ENCODE data around the gene PGF.
"Not testable (repeated sequence)": the region's sequence is repeated elsewhere in the genome, so short reads cannot be mapped to it uniquely, and the experiment has no call there.

The PGF gene

DNA sequence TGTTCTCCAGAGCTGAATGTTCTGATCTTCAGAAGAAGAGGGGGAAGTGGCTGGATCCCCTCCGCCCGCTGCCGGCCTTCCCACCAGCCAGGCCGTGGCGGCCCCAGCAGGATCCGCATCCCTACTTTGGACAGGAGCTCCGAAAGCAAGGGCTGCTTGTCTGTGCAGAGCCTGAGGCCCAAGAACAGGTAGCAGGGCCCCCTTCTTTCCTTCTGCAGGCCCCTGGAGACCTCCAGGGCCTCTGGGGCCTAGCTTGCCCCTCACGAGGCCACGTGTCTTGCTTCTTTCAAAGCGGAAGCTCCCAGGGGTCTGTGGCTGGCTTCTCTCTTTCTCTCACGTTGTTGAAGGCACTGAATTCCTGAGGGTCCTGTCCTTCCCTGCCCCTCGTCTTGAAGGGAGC lies 13.2 kb downstream of the PGF start:
- no peak for DNase-seq (ENCODE audit: low read depth)

- peak; percentile 37 for DNase-seq (ENCODE audit: low read depth)
These were observed 13.7 kb downstream of the PGF start for GRCh38 chr14:74941676-74942097.

DNA sequence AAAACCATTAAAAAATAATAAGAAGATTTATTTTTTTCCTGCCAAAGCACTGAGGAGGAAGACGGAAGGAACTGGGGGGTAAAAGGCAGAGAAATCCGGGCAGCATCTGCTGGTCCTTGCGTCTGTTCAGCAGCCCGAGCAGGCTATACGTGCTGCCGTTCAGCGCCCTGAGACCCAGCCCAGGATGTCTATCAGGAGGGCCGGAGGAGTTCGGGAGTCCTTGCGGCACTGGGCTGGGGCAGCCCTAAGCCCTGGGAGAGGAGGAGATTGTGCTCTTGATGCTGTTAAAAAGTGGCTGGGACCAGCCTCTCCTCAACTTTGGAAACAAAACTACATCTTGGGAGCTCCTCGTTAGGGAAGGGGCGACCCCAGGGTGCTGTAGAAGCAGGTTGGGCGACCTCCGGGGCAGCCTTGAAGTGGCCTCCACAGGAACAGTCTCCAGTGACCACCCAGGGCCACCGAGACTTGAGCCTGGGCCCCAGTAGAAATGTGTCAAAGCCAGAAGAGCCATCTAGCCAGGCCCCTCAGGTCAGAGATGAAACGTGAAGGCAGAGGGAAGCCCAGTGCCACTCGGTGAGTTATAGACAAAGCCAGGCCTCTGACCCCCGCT lies 14.3 kb downstream of the PGF start:
- no peak for DNase-seq (ENCODE audit: low read depth)

DNA sequence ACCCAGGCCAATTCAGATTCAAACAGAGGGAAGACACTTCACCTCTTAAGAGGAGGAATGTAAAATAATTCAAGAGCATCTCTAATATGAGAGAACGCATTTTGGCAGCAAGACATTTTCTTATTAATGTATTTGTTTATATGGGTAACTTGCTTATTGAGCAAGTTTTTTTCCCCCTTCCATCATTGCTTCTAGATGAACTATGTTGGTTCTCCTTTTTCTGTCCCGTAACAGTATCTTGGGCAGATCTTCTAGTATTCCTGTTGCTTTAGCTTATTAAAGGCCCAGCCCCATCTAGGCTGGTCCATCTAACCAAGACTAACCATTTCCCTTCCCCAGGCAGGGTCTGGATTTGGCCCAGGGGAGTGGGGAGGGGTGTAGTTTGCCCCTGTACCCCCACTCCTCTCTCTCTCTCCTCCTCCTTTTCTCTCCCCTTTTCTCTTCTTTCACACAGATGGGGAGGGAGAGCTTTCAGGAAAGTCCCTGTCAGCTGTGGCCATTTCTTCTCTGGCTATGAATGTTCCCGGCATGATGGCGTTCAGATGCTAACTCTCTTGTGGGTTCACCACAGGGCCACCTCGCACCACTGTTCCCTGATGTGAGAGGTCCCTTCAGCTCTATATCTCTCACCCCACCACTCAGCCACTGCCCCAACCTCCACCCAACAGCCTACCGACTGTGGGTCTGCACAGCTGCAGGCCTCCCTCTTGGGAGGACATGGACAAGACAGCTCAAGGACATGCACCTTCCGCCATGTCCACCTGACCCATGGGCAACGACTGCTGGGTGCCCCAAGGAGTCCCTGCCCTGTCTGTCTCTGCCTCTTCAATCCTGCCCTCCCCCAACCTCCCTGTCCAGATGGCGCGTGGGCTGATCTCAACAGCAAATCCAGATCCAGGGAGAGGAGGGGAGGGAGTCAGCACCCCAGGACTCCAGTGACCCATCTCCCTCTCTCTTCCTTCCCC lies 16.6 kb downstream of the PGF start:
- DNase-seq (ENCODE audit: low read depth): no peak

DNA sequence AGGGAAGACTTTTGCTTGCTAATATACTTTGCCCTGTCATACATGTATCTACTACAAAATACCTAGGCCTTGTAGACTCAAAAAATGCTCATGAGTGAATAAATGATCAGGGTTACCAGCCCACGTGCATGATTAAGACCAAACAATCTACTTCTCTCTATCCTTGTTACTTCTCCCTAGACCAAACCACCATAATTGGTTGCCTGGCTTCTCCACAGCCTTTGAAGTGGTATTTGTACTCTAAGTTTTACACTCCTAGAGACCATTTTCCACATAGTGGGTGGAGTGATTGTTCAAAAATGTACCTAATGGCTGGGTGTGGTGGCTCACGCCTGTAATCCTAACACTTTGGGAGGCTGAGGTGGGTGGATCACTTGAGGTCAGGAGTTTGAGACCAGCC lies 18.2 kb downstream of the PGF start:
- DNase-seq (ENCODE audit: low read depth): no peak

GRCh38 chr14:74936731-74937130 lies 18.7 kb downstream of the PGF start:
- DNase-seq (ENCODE audit: low read depth): no peak

DNA sequence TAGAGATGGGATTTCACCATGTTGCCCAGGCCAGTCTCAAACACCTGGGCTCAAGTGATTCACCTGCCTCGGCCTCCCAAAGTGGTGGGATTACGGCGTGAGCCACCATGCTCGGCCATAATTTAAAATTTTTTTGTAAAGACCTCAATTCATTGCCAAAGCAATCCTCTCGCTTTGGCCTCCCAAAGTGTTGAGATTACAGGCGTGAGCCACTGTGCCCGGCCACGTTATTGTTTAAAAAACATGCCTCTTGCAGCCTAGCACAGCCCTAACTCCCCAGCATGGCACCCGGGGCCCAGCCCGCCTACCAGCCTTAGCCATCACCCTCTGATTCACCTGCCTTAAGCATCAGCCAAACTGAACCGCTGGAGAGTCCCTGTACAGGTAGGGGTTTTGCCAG lies 19.2 kb downstream of the PGF start:
- no peak for DNase-seq (ENCODE audit: low read depth)

DNA sequence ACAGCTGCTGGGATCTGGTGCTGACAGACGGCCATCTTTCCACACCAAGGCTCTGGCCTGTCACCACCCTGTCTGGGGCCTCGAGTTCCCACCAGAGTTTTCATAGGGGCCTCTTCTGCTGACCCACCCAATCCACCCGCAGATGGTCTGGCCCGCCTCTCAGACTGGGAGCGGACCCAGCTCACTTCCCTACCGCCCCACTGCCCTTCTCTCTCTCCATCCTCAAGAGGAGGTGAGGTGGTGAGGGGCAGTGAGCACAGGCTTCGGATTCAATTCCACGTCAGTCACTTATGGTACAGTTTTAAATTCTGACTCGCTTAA lies 20.1 kb downstream of the PGF start:
- no peak for DNase-seq (ENCODE audit: low read depth)

- no peak for DNase-seq (ENCODE audit: low read depth)
These were observed 20.7 kb downstream of the PGF start for GRCh38 chr14:74934476-74935359.

- no peak for DNase-seq (ENCODE audit: low read depth)
These were observed 21.4 kb downstream of the PGF start for GRCh38 chr14:74934041-74934440.

- DNase-seq (ENCODE audit: low read depth): not testable (repeated sequence)
These were observed 22.5 kb downstream of the PGF start for GRCh38 chr14:74932936-74933335.

- no peak for DNase-seq (ENCODE audit: low read depth)
These were observed 22.9 kb downstream of the PGF start for GRCh38 chr14:74932401-74932901.

- not testable (repeated sequence) for DNase-seq (ENCODE audit: low read depth)
These were observed 23.7 kb downstream of the PGF start for GRCh38 chr14:74931744-74932143.

GRCh38 chr14:74929242-74929641 lies 26.2 kb downstream of the PGF start:
- no peak for DNase-seq (ENCODE audit: low read depth)

- DNase-seq (ENCODE audit: low read depth): no peak
These were observed 28.2 kb downstream of the PGF start for GRCh38 chr14:74927225-74927624.

DNA sequence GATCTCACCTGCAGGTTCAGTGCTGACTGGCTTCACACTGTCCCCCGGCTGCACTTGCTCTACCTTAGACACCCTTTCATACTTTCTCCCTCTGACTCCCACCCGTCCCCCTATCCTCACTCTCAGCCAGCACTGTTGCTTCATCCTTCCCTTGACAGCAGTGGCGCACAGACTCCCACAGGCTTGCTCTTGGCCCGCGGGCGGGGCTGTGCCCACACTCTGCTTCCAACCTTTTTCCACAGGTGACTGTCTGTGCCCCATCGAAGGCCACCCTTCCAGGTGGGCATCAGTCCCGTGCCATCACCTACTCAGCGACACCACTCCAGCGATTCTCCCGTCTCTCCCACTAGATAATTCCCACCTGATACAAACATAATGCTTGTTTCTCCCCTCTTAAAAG lies 31.3 kb downstream of the PGF start:
- no peak for DNase-seq (ENCODE audit: low read depth)

- peak; percentile 25 for DNase-seq (ENCODE audit: low read depth)
These were observed 32.5 kb downstream of the PGF start, which contains the start of gene RPS6KL1 for GRCh38 chr14:74922752-74923401. Gene RPS6KL1, minus strand, starts transcription at chr14:74923260. Its CDS starts 1,719 bp downstream, at chr14:74921541.

- DNase-seq (ENCODE audit: low read depth): no peak
These were observed 33.2 kb downstream of the PGF start for GRCh38 chr14:74921987-74922751.

GRCh38 chr14:74921053-74921620 lies 34.3 kb downstream of the PGF start:
- DNase-seq (ENCODE audit: low read depth): no peak

- no peak for DNase-seq (ENCODE audit: low read depth)
These were observed 35.1 kb downstream of the PGF start for GRCh38 chr14:74920281-74920680.

All from stimulated activated CD8-positive, alpha-beta memory T cell treated with anti-CD3 and anti-CD28 coated beads, Interleukin-12 subunit alpha, Interleukin-12 subunit beta, amount 100 ng/mL, for 1 hour (primary cell).